ENCODE results near the gene PPP1R36.
"Not testable (repeated sequence)": the region's sequence is repeated elsewhere in the genome, so short reads cannot be mapped to it uniquely, and the experiment has no call there.

The PPP1R36 gene

GRCh38 chr14:64566651-64567122 lies 16.9 kb downstream of the PPP1R36 start:
- no peak for DNase-seq (ENCODE audit: low read depth)

GRCh38 chr14:64569138-64569631 lies 19.4 kb downstream of the PPP1R36 start:
- DNase-seq (ENCODE audit: low read depth) = no peak

GRCh38 chr14:64569646-64570045 lies 19.9 kb downstream of the PPP1R36 start:
- DNase-seq (ENCODE audit: low read depth) = not testable (repeated sequence)

- no peak for DNase-seq (ENCODE audit: low read depth)
Observed at GRCh38 chr14:64572386-64573104, 22.8 kb downstream of the PPP1R36 start.

- DNase-seq (ENCODE audit: low read depth) = no peak
Observed at GRCh38 chr14:64573109-64573508, 23.3 kb downstream of the PPP1R36 start.

GRCh38 chr14:64574371-64575107 lies 24.8 kb downstream of the PPP1R36 start:
- DNase-seq (ENCODE audit: low read depth) = no peak

- no peak for DNase-seq (ENCODE audit: low read depth)
Observed at GRCh38 chr14:64577211-64577610, 27.4 kb downstream of the PPP1R36 start.

GRCh38 chr14:64580467-64580866 lies 30.7 kb downstream of the PPP1R36 start:
- DNase-seq (ENCODE audit: low read depth) = no peak

GRCh38 chr14:64581363-64581762 lies 31.6 kb downstream of the PPP1R36 start:
- DNase-seq (ENCODE audit: low read depth) = no peak

GRCh38 chr14:64581817-64582216 lies 32.1 kb downstream of the PPP1R36 start:
- no peak for DNase-seq (ENCODE audit: low read depth)

GRCh38 chr14:64584190-64584589 lies 34.4 kb downstream of the PPP1R36 start:
- no peak for DNase-seq (ENCODE audit: low read depth)

GRCh38 chr14:64591809-64592208 lies 42.0 kb downstream of the PPP1R36 start:
- no peak for DNase-seq (ENCODE audit: low read depth)

- DNase-seq (ENCODE audit: low read depth) = no peak
Observed at GRCh38 chr14:64594438-64594837, 44.7 kb downstream of the PPP1R36 start.

- no peak for DNase-seq (ENCODE audit: low read depth)
Observed at GRCh38 chr14:64598404-64598803, 48.6 kb downstream of the PPP1R36 start.

- DNase-seq (ENCODE audit: low read depth) = no peak
Observed at GRCh38 chr14:64601571-64601970, 51.8 kb downstream of the PPP1R36 start.

GRCh38 chr14:64602826-64603225 lies 53.1 kb downstream of the PPP1R36 start:
- DNase-seq (ENCODE audit: low read depth) = no peak

GRCh38 chr14:64604001-64604400 lies 54.2 kb downstream of the PPP1R36 start:
- no peak for DNase-seq (ENCODE audit: low read depth)

GRCh38 chr14:64604881-64605280 lies 55.1 kb downstream of the PPP1R36 start:
- no peak for DNase-seq (ENCODE audit: low read depth)

GRCh38 chr14:64605926-64606685 lies 56.3 kb downstream of the PPP1R36 start:
- DNase-seq (ENCODE audit: low read depth) = no peak

GRCh38 chr14:64610049-64610746 lies 60.4 kb downstream of the PPP1R36 start:
- DNase-seq (ENCODE audit: low read depth) = no peak

- no peak for DNase-seq (ENCODE audit: low read depth)
Observed at GRCh38 chr14:64611358-64612020, 61.7 kb downstream of the PPP1R36 start.

All from activated T-cell treated with anti-CD3 and anti-CD28 coated beads for 48 hours (primary cell).